Common myeloid progenitor, CD34-positive (primary cell): ENCODE results near the gene CFAP74.

ENCODE experiments used
- CTCF ChIA-PET: fragments of 350-600 bp; sonication (Branson Sonifier 250); formaldehyde crosslinking; loops from one replicate; lab custom pipeline; 2021; ENCODE audit warnings: antibody characterized with exemption; lab: Charles Lee
- POLR2A ChIA-PET: fragments of 350-600 bp; sonication (Branson Sonifier 250); formaldehyde crosslinking; loops from one replicate; lab custom pipeline; 2021; ENCODE audit warnings: antibody characterized with exemption; lab: Charles Lee
- DNase-seq, 3 donors: peaks; one replicate each; pipeline versions ENCODE4 v3.0.0 to v3.0.0-alpha.2; 2013
- H3K27ac ChIP-seq, 2 experiments: 1 replicate in 1 of 2; 2 replicates in 1 of 2; pipeline ENCODE4 v1.7.0; 2013; ENCODE audit warnings: inconsistent platforms in 2 of 2, low read length in 2 of 2, mild to moderate bottlenecking in 2 of 2, low read depth in 1 of 2, moderate library complexity in 1 of 2; ENCODE audit not compliant: severe bottlenecking in 2 of 2, insufficient read depth in 1 of 2, poor library complexity in 1 of 2
- H3K27me3 ChIP-seq, 5 experiments: replicated peaks in 2 of 5; 1 replicate in 3 of 5; 2 replicates in 2 of 5; pipeline versions ENCODE4 v1.6.1 to v1.7.0; 2013; ENCODE audit warnings: low read length in 4 of 5, mild to moderate bottlenecking in 2 of 5, moderate library complexity in 2 of 5, inconsistent platforms in 1 of 5; ENCODE audit not compliant: insufficient read depth in 5 of 5, control insufficient read depth in 4 of 5
- H3K36me3 ChIP-seq, 4 experiments: 1 replicate in 2 of 4; 2 replicates in 2 of 4; pipeline versions ENCODE4 v1.6.1 to v1.7.0; 2013; ENCODE audit warnings: low read length in 3 of 4, control low read depth in 1 of 4, mild to moderate bottlenecking in 1 of 4; ENCODE audit not compliant: control insufficient read depth in 4 of 4, insufficient read depth in 4 of 4
- H3K4me1 ChIP-seq, 4 experiments: 1 replicate in 3 of 4; 2 replicates in 1 of 4; pipeline versions ENCODE4 v1.6.1 to v1.7.1; 2013; ENCODE audit warnings: low read length in 3 of 4, mild to moderate bottlenecking in 3 of 4, control low read depth in 1 of 4, inconsistent platforms in 1 of 4, moderate library complexity in 1 of 4; ENCODE audit not compliant: control insufficient read depth in 4 of 4, insufficient read depth in 4 of 4; ENCODE audit errors: control extremely low read depth in 1 of 4
- H3K4me3 ChIP-seq, 7 experiments: 1 replicate in 4 of 7; 2 replicates in 3 of 7; pipeline versions ENCODE4 v1.5.1 to v1.7.0; 2013; ENCODE audit warnings: mild to moderate bottlenecking in 7 of 7, low read length in 6 of 7, moderate library complexity in 6 of 7, inconsistent platforms in 2 of 7, low read depth in 2 of 7, control low read depth in 1 of 7; ENCODE audit not compliant: insufficient read depth in 4 of 7, control insufficient read depth in 1 of 7; ENCODE audit errors: extremely low read depth in 1 of 7
- H3K9me3 ChIP-seq, 5 experiments: 1 replicate in 4 of 5; 2 replicates in 1 of 5; pipeline versions ENCODE4 v1.6.1 to v1.7.1; 2013; ENCODE audit warnings: low read length in 4 of 5, mild to moderate bottlenecking in 2 of 5, inconsistent platforms in 1 of 5, low read depth in 1 of 5, moderate library complexity in 1 of 5; ENCODE audit not compliant: control insufficient read depth in 4 of 5, insufficient read depth in 2 of 5; ENCODE audit errors: control extremely low read depth in 1 of 5
- WGBS: methylation state at CpG from one replicate; pipeline ENCODE4 v1.1.5; 2013; ENCODE audit not compliant: insufficient coverage; 5-methylcytosine and 5-hydroxymethylcytosine counted together

The CFAP74 gene

DNA sequence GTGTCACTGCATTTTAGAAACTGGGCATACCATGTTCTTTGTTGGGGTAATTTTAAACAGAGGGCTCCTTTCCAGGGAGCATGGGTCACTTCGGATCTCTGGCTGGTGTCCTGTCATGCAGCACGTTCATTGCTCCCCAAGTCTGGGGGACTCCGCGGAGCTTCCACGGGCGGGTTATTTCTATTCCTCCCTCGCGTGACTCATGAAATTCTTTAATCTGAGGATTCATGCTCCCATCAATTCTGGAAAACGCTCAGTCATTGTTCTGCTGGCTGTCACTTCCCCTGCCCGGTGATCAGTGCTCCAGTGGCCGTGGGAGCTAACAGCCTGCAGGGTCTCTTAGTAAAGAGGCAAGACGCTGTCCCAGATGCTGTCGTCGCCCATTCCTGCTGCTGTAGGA is 28.1 kb downstream of the CFAP74 start:
- ChIA-PET CTCF (interaction anchor here (1.2 kb wide), 1 partner anchor 24 kb away, joined by 3 read pairs; no protein-coding TSS in a partner anchor), POLR2A (no interaction called here)
- H3K27me3 ChIP-seq: peaks cover 0 to 13% (median 0%) of the 10 kb centered on the region in 5 experiments
- peaks cover 0 to 9% (median 0%) of the 10 kb centered on the region in 5 experiments for H3K9me3 ChIP-seq
- H3K36me3 ChIP-seq: no peaks in the 10 kb centered on the region
- H3K4me1 ChIP-seq: no peaks in the 10 kb centered on the region
- DNase-seq: peak in 2 of 3 donors; percentile 21 to 27
- no peak overlapping the region for H3K27ac ChIP-seq
- 71% methylated on average over 14 of the region's 14 CpGs for WGBS
- no peak overlapping the region for H3K4me3 ChIP-seq

DNA sequence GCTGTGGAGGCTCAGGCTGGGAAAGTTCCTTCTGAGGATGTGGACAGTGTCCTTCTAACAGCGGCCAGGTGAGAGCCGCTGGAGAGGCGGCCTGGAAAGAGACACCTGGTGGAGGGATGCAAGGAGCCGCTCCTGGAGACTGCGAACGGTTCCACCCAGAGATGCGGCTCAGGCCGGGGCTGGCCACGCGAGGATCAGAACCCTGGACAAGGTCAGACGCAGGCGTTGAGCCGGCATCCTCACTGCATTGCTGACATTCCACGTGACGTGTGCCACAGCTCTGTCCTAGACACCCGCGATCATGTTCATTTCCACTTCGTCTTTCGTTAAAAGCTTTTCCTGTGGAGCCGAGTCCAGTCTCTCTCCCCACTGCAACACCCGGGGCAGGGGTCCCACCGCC is 28.8 kb downstream of the CFAP74 start:
- 86% methylated on average over 21 of the region's 22 CpGs for WGBS
- Histone ChIP-seq H3K27ac (no peak overlapping the region), H3K9me3 (peaks cover 0 to 7% (median 0%) of the 10 kb centered on the region in 5 experiments), H3K36me3 (no peaks in the 10 kb centered on the region), H3K4me3 (no peak overlapping the region), H3K27me3 (peaks cover 0 to 13% (median 0%) of the 10 kb centered on the region in 5 experiments), H3K4me1 (no peaks in the 10 kb centered on the region)
- DNase-seq: no peak
- ChIA-PET CTCF (interaction anchor here (1.2 kb wide), 1 partner anchor 24 kb away, joined by 3 read pairs; no protein-coding TSS in a partner anchor), POLR2A (no interaction called here)

DNA sequence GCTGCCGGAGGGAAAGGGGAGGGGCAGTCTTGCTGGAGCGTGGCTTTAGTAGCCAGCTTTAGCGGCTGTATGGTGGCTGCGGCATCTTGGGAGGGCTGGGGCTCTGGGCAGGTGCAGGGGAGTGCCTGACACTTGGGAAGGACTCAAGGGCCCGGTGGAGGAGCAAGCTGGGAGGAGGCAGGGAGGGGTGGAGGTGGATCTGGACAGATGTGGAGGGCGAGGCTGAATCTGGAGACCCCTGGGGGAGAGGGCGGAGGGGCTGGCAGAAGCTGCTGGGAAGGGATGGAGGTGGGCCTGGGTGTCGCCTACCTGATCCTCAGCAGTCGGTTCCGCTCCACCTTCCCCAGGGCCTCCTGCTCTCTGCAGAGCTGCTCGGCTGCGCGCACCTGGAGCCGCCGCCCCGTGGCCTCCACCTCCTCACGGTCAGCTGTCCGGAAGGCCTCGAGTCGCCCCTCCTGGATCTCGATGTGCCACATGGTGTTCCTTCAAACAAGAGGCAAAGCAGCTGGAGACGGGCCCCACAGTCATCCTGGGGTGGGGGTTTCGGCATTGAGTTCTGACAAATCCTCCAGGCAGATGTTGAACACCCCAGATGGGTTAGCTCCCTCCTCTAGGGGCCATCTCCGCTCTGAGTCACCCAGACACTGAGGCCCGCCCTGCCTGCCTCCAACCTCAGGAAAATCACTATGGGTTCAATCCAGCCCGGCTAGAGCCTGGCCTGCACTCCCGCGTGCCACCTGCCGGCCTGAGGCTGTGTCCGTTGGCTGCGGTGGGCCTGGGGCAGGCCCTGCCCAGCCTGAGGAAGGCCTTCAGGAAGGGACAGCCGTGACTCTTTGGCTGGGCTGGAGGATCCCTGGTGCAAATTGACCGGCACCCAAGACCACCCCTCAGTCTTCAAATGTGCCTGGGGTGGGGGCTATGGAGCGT is 29.6 kb downstream of the CFAP74 start:
- Histone ChIP-seq H3K9me3 (peaks cover 0 to 2% (median 0%) of the 10 kb centered on the region in 5 experiments), H3K36me3 (no peaks in the 10 kb centered on the region), H3K27ac (no peak overlapping the region), H3K4me3 (no peak overlapping the region), H3K27me3 (peaks cover 0 to 13% (median 0%) of the 10 kb centered on the region in 5 experiments), H3K4me1 (no peaks in the 10 kb centered on the region)
- ChIA-PET CTCF (no interaction called here), POLR2A (no interaction called here)
- WGBS: 87% methylated on average over 29 of the region's 34 CpGs
- no peak for DNase-seq

DNA sequence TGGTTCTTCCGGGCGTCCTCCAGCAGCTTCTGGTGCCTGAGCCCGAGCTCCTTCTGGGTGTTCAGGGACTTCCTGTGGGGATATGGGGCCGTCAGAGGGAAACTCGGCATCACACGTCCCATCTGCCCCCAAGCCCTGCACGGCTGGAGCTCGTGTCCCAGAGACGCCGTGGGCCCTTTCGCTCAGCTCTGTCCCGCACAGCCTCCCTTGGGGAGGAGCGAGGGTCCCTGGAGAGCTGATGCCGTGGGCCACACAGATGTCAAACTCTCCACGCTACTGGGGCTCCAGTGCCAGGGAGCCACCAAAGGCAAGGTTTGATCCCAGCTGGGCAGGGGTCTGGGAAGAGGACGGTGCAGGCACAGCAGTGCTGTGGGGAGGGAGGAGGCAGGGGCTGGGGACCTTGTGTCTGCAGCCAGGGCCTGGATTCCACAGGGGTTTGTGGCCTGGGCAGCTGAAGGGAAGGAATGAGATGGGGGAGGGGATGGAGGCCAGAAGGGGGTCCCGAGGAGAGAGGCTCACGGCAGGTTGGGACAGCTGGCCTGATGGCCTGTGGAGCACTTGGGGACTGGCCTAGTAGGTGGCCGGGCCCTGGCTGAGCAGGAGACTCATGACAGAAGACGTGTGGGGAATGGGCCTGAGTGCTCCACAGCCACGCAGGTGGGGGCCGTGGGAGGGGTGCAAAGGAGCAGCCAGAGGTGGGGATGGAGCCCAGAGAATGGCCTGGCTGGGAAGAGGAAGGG is 30.4 kb downstream of the CFAP74 start:
- ChIA-PET CTCF (no interaction called here), POLR2A (no interaction called here)
- peaks cover 0 to 13% (median 0%) of the 10 kb centered on the region in 5 experiments for H3K27me3 ChIP-seq
- H3K36me3 ChIP-seq: no peaks in the 10 kb centered on the region
- no peaks in the 10 kb centered on the region for H3K9me3 ChIP-seq
- 86% methylated on average over 20 of the region's 22 CpGs for WGBS
- no peaks in the 10 kb centered on the region for H3K4me1 ChIP-seq
- no peak for DNase-seq
- H3K27ac ChIP-seq: no peak overlapping the region
- no peak overlapping the region for H3K4me3 ChIP-seq

DNA sequence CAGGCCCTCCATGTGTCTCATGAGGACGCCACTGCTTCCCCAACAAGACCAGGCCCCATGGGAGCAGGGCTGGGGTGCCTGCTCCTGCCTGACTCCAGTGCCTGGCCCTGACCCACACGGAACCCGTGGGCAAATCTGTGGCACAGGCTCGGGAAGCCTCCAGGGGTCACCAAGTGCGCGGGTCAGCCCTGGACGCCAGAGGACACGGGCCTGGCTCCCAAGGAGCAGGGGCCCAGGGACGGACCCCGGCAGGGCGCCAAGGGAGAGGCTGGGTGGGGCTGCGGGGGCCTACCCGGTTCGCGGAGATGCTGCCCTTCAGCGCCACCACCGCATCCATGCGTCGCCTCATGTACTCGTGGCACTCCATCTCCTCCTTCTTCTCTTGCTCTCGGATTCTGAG is 31.9 kb downstream of the CFAP74 start:
- 95% methylated on average over 18 of the region's 21 CpGs for WGBS
- ChIA-PET CTCF (no interaction called here), POLR2A (no interaction called here)
- no peaks in the 10 kb centered on the region for H3K36me3 ChIP-seq
- no peak for DNase-seq
- H3K4me3 ChIP-seq: no peak overlapping the region
- H3K4me1 ChIP-seq: no peaks in the 10 kb centered on the region
- peaks cover 0 to 11% (median 0%) of the 10 kb centered on the region in 5 experiments for H3K27me3 ChIP-seq
- H3K9me3 ChIP-seq: no peaks in the 10 kb centered on the region
- no peak overlapping the region for H3K27ac ChIP-seq

DNA sequence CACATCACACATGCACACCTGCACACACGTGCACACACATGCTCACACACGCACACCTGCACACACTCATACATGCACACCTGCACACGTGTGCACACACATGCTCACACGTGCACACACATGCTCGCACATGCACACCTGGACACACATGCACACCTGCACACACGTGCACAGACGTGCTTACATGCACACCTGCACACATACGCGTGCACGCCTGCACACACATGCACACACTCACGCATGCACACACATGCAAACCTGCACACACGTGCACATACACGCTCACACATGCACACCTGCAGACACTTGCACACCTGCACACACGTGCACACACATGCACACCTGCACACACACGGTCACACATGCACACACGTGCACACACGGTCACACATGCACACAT is 32.6 kb downstream of the CFAP74 start:
- H3K9me3 ChIP-seq: no peaks in the 10 kb centered on the region
- POLR2A ChIA-PET: no interaction called here

More for the DNA sequence above, 32.6 kb downstream of the CFAP74 start:
- H3K27me3 ChIP-seq: peaks cover 0 to 15% (median 0%) of the 10 kb centered on the region in 5 experiments
- no peaks in the 10 kb centered on the region for H3K36me3 ChIP-seq
- 86% methylated on average over 10 of the region's 17 CpGs for WGBS
- no peak for DNase-seq
- CTCF ChIA-PET: no interaction called here
- no peaks in the 10 kb centered on the region for H3K4me1 ChIP-seq
- no peak overlapping the region for H3K27ac ChIP-seq
- no peak overlapping the region for H3K4me3 ChIP-seq
